Measurements from ENCODE around the gene ROBO3.

Gene ROBO3

GRCh38 chr11:124890683-124891372 lies 25.6 kb downstream of the ROBO3 start:
- DNase-seq (ENCODE audit: low read depth in 4 of 4, low spot score in 1 of 4): no peak

DNA sequence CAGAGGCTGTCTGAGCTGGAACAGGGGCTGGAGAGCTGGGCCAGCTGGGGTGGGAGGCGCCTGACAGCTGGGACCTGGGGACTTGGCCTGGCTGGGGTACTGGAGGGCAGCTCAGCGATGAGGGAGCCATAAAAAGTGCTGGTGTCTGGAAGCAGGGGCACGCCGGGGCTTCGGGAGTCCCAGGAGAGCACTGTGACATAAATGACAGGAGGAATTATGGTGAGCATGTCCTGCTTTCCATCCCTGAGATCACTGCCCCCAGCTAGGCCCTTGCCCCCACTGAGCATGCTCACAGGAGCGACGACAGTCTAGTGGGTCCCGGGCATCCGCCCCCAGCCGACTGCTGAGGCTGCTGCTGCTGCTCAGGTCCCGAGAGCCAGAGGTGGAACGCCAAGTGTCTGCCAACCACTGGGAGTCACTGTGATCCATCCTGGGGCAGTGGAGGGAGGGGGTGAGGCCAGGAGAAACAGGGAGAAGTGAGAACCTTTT lies 26.2 kb downstream of the ROBO3 start:
- no peak for DNase-seq (ENCODE audit: low read depth in 4 of 4, low spot score in 1 of 4)

DNA sequence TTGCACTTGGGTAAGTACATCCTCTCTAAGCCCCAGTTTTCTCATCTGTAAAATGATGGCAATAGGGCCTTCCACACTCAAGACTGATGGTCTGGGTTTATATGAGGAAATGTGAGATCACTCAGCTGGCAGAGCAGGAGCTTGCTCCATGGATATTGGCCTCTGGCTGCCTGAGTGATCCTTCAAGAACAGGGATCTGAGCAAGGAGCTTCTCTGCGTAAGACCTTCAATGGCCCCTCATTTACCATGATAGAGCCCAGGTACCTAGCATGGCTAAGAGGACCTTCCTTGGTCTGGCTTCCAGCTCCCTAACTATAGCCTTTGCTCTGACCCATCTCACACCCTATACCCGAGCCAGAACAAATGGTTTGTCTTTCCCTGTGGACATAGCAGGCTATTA lies 26.9 kb downstream of the ROBO3 start:
- DNase-seq (ENCODE audit: low read depth in 4 of 4, low spot score in 1 of 4): no peak

- no peak for DNase-seq (ENCODE audit: low read depth in 4 of 4, low spot score in 1 of 4)
These were observed 27.7 kb downstream of the ROBO3 start for GRCh38 chr11:124892750-124893454.

DNA sequence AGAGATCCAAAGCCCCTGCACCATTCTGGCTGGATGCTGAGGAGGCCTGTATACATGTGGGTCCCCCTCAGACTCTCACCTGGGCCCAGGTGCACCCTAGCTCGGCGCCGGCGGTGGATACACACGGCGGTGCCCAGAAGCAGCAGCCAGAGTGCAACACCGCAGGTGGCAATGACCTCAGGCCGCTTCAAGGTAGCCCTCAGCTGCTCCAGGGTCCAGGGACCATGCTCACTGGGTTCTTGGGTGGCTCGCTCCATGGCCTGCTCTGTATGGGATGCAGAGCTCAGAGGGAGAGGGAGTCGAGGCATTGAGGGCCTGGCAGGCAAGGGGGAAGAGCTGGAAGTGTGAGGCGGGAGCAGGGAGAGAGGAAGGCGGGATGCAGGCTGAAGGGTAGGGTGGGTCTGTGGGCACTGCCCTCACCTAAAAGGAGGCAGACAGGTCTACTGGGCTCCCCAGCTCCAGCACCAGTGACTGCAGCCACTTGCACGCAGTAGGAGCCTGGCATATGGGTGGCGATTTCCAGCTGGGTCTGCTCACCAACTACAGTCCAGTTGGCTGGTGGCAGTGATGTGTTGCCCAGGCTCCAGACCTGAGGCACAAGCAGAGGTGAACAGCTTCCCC lies 28.7 kb downstream of the ROBO3 start:
- no peak for DNase-seq (ENCODE audit: low read depth in 4 of 4, low spot score in 1 of 4)

DNA sequence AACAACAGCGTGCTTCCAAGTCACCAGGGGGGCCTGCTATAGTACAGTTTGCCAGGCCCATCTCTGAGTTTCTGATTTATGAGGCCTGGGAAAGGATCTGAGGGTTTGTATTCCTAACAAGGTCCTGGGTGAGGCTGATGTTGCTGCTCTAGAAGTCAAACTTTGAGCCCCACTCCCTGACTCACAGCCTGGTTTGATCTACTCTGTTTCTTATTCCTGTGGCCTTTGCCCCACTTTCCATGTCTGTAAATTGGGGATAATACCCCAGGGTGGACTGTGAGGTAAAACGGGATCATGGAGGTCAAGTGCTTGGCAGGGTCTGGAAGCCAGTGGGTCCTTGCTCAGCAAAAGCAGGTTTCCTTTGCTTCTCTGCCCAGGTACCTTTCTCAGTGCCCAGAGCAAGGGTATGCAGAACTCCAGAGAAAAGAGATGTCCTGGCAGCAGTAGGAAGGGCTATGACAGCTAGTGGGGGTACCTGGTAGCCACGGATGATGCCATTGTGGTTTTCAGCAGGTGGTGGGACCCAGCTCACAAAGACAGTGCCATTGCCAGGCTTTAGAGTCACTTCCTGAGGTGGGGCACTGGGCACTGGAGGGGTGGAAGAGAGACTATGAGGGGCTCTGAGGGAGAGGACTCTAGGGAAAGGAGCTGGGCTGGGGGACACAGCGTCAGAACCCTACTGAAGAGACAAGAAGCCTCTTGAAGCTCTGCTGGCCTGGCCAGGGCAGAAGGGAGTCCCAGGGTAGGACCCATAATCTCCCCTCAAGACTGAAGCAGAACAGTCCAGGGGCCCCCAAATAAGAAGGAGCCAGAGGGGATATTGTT lies 29.6 kb downstream of the ROBO3 start:
- no peak for DNase-seq (ENCODE audit: low read depth in 4 of 4, low spot score in 1 of 4)

DNA sequence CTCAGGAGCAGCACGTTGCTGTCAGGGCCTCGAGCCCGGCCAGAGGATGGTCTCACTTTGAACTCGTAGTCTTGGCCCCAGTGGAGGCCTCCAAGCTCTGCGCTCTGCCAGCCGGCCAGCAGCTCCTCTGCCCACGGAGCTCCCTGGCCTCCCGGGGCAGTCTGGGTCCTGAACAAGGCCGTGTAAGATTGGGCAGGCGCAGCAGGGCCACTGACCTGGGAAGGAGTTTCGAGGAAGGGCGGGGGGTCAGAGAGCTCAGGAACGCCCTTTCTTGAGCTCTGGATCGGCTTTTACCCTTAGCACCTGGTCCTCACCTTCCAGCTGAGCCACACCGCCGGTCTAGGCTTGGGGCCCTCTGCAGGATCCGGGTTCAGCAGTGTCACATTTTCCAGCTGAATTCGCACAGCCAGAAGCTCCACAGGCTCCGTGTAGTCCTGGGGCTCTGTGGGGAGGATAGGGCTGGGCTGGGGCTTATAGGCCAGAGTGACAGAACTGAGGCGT lies 30.3 kb downstream of the ROBO3 start:
- no peak for DNase-seq (ENCODE audit: low read depth in 4 of 4, low spot score in 1 of 4)

- DNase-seq (ENCODE audit: low read depth in 4 of 4, low spot score in 1 of 4): no peak
These were observed 31.0 kb downstream of the ROBO3 start for GRCh38 chr11:124896071-124896750.

GRCh38 chr11:124896821-124897391 lies 31.7 kb downstream of the ROBO3 start:
- no peak for DNase-seq (ENCODE audit: low read depth in 4 of 4, low spot score in 1 of 4)

- no peak for DNase-seq (ENCODE audit: low read depth in 4 of 4, low spot score in 1 of 4)
These were observed 32.5 kb downstream of the ROBO3 start, which contains the start of gene ROBO4 for GRCh38 chr11:124897674-124898262. ROBO4 (minus strand) TSS chr11:124897865; CDS start chr11:124897795, 70 bp downstream.

- no peak for DNase-seq (ENCODE audit: low read depth in 4 of 4, low spot score in 1 of 4)
These were observed 33.0 kb downstream of the ROBO3 start for GRCh38 chr11:124898263-124898680.

DNA sequence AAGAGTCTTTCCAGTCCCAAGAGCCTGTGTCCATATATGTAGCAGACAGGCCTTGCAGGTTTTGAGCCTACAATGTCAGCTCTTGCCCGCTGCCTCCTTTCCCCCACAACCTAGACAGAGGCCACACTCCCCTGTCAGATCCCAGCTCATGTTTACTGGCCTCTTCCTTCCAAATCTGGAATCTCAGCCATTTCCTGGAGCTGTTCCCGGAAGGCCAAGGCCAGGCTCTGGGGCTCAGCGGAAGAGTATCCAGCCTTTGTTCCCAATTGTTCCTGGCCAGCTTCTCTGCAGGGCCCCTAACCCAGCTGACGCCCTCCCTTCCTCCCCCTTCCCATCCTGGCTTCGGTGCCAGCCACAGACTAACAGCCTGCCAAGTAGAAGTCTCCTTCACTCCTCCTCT lies 33.5 kb downstream of the ROBO3 start:
- DNase-seq (ENCODE audit: low read depth in 4 of 4, low spot score in 1 of 4): no peak

GRCh38 chr11:124899383-124900145 lies 34.3 kb downstream of the ROBO3 start:
- DNase-seq (ENCODE audit: low read depth in 4 of 4, low spot score in 1 of 4): no peak

- DNase-seq (ENCODE audit: low read depth in 4 of 4, low spot score in 1 of 4): no peak
These were observed 35.2 kb downstream of the ROBO3 start for GRCh38 chr11:124900464-124900863.

GRCh38 chr11:124902616-124903015 lies 37.4 kb downstream of the ROBO3 start:
- no peak for DNase-seq (ENCODE audit: low read depth in 4 of 4, low spot score in 1 of 4)

DNA sequence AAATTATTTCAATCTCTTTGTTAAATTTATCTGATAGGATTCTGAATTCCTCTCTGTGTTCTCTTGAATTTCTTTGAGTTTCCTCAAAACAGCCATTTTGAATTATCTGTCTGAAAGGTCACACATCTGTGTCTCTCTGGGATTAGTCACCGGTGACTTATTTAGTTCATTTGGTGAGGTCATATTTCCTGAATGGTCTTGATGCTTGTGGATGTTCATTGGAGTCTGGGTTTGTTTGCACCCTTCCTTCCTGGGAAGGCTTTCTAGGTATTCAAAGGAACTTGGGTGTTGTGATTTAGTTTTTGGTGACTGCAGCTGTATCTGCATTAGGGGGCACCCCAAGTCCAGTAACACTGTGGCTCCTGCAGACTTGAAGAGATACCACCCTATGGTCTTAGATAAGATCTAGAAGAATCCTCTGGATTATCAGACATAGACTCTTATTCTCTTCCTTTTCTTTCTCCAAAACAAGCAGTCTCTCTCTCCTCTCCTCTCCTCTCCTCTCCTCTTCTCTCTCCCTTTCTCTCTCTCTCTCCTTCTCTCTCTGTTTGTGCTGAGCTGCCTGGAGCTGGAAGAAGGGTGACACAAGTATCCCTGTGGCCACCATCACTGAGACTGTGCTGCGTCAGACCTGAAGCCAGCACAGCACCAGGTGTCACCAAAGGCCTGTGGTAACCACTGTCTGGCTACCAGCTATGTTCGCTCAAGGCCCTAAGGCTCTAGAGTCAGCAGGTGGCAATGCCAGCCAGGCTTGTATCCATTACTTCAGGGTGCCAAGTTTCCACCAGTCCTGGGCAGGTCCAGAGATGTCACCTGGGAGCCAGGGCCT lies 50.5 kb downstream of the ROBO3 start:
- no peak for DNase-seq (ENCODE audit: low read depth in 4 of 4, low spot score in 1 of 4)

GRCh38 chr11:124916370-124916710 lies 51.1 kb downstream of the ROBO3 start:
- DNase-seq (ENCODE audit: low read depth in 4 of 4, low spot score in 1 of 4): no peak

- DNase-seq (ENCODE audit: low read depth in 4 of 4, low spot score in 1 of 4): no peak
These were observed 51.9 kb downstream of the ROBO3 start for GRCh38 chr11:124917115-124917637.
